ENCODE results near the gene BCL11A.

BCL11A gene

GRCh38 chr2:60502144-60502543, 51.3 kb downstream of the BCL11A start:
- no peak for DNase-seq

GRCh38 chr2:60500861-60501260, 52.6 kb downstream of the BCL11A start:
- no peak for DNase-seq

GRCh38 chr2:60499651-60500265, 53.7 kb downstream of the BCL11A start:
- DNase-seq: no peak

- no peak for DNase-seq
These were observed 54.5 kb downstream of the BCL11A start for GRCh38 chr2:60498816-60499429.

GRCh38 chr2:60498127-60498815, 55.2 kb downstream of the BCL11A start:
- DNase-seq: no peak

- DNase-seq: no peak
These were observed 56.0 kb downstream of the BCL11A start for GRCh38 chr2:60497500-60497899.

- no peak for DNase-seq
These were observed 56.5 kb downstream of the BCL11A start for GRCh38 chr2:60496956-60497355.

- no peak for DNase-seq
These were observed 57.0 kb downstream of the BCL11A start for GRCh38 chr2:60496475-60496874.

- DNase-seq: no peak
These were observed 58.3 kb downstream of the BCL11A start for GRCh38 chr2:60495041-60495625.

- DNase-seq: no peak
These were observed 59.6 kb downstream of the BCL11A start for GRCh38 chr2:60493804-60494387.

GRCh38 chr2:60492548-60492947, 60.9 kb downstream of the BCL11A start:
- DNase-seq: no peak

GRCh38 chr2:60490848-60491247, 62.6 kb downstream of the BCL11A start:
- DNase-seq: no peak

- DNase-seq: no peak
These were observed 63.0 kb downstream of the BCL11A start for GRCh38 chr2:60490441-60490840.

- DNase-seq: no peak
These were observed 64.2 kb downstream of the BCL11A start for GRCh38 chr2:60489289-60489688.

- DNase-seq: no peak
These were observed 65.2 kb downstream of the BCL11A start for GRCh38 chr2:60488291-60488690.

GRCh38 chr2:60487174-60487573, 66.3 kb downstream of the BCL11A start:
- no peak for DNase-seq

- no peak for DNase-seq
These were observed 66.9 kb downstream of the BCL11A start for GRCh38 chr2:60486551-60486950.

GRCh38 chr2:60486067-60486466, 67.4 kb downstream of the BCL11A start:
- no peak for DNase-seq

GRCh38 chr2:60485550-60485949, 67.9 kb downstream of the BCL11A start:
- DNase-seq: no peak

- DNase-seq: no peak
These were observed 68.4 kb downstream of the BCL11A start for GRCh38 chr2:60485055-60485454.

- DNase-seq: no peak
These were observed 69.3 kb downstream of the BCL11A start for GRCh38 chr2:60484133-60484645.

- DNase-seq: no peak
These were observed 70.1 kb downstream of the BCL11A start for GRCh38 chr2:60483401-60483800.

- DNase-seq: no peak
These were observed 71.2 kb downstream of the BCL11A start for GRCh38 chr2:60482222-60482621.

Measured in NCI-H187 (cell line).